ENCODE data around the gene ATP6V1C2.

DNA sequence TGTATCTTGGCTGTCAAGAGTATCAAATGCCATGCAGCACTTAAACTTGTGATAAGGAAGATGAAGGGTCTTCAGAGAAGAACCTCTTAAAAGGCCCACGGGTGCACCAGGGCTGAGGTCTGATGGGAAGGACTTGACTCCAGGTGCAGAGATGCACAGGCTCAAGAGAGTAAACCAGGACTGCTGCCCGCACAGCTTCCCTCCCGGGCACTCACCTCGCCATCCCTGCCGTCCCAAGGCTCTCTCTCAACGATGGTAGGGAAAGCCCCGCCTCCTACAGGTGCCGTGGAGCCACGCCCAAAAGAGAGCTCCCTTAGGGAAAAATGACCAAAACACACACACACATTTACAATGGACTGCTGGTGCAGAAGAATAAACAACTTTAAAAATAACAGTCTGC lies 63.3 kb downstream of the ATP6V1C2 start:
- no peak for TF ChIP-seq EZH2phosphoT487 (IDR thresholded peaks at IDR 0.05; ENCODE audit: low read depth, severe bottlenecking, unreplicated experiment)
- no peak for TF ChIP-seq CTCF (IDR thresholded peaks at IDR 0.05; ENCODE audit: poor library complexity)

All from hepatocyte (in vitro differentiated cells).